ENCODE results near the gene KIAA1210.

Gene KIAA1210

DNA sequence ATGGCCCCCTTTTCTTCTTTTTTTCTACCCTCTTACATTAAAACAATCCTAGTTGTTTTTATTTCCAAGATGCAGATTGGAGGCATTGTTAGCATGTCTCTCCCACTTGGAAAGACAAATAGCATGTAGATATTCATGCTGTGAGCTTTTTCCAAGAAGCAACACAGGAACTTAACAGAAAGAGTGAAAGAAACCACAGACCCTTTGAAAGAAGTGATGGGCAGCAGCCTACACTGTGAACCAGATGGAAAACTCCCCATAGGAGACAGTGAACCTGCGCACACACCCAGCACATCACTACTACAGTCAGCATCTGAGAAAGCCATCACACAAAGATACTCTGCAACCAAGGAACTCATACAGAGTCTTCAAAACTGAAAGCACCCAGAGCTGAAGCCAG lies 37.0 kb downstream of the KIAA1210 start:
- DNase-seq: no peak

DNA sequence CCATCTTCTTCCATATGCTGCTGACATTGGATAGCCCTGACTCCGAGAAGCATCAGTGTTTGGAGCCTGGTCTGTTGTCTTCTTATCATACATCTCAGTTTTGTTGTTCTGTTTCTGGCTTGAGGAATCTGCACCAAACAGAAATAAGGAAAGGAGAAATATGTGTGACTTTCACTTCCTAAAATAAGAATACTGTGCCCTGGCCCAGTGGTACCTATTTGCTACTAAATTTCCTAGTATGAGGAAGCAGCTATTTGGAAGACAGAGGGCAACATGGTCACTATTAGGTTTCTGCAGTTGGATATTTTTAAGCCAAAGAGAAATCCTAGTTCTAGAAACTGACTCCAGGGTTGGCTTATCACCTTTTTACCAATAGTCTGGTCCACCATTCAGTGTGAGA lies 38.0 kb downstream of the KIAA1210 start:
- DNase-seq: no peak

DNA sequence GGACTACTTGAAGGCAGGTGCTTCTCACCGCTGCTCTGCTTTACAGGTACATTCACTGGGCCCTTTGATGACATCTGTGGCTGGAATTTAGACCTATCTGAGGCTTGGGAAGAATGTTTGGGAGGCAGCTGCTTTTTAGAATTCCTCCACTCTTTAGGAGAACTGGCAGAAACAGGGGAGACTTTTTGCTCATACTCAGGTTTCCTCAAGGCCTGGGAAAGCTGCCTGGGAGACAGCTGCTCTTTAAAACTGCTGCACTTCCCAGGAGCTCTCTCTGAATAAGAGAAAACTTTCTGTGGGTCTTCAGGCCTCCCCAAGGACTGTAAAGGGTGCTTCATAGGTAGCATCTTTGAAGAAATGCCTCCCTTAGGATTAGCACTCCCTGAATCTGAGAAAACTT lies 40.5 kb downstream of the KIAA1210 start:
- no peak for DNase-seq

DNA sequence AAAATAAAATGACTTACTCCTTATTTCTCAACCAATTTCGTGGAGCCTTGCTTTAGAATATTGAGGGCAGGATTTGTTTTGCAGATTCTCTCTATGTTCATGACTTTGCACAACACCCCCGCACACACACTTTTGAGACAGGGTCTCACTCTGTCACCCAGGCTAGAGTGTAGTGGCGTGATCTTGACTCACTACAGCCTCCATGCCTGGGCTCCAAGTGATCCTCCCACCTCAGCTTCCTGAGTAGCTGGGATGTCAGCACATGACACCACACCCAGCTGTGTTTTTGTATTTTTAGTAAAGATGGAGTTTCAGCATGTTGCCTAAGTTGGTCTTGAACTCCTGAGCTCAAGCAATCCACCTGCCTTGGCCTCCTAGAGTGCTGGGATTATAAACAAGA lies 42.8 kb downstream of the KIAA1210 start:
- DNase-seq: no peak

DNA sequence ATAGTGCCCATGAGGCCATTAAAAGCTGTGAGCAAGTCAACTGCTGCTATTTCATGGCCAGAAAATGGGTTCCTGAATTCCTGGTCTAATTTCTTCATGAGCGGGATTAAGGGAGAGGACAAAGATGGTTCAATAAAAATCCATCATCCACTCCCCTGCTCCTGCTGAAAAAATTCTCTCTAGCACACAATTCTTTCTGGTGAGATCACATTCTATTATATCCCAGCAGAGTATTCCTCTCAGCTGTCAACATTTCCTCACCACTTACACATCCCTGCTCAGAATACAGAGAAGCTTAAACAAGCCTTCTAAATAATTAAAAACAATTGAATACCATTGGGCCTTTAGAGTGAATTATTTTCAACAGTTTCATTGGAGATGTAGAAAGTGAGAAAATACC lies 45.3 kb downstream of the KIAA1210 start:
- no peak for DNase-seq

DNA sequence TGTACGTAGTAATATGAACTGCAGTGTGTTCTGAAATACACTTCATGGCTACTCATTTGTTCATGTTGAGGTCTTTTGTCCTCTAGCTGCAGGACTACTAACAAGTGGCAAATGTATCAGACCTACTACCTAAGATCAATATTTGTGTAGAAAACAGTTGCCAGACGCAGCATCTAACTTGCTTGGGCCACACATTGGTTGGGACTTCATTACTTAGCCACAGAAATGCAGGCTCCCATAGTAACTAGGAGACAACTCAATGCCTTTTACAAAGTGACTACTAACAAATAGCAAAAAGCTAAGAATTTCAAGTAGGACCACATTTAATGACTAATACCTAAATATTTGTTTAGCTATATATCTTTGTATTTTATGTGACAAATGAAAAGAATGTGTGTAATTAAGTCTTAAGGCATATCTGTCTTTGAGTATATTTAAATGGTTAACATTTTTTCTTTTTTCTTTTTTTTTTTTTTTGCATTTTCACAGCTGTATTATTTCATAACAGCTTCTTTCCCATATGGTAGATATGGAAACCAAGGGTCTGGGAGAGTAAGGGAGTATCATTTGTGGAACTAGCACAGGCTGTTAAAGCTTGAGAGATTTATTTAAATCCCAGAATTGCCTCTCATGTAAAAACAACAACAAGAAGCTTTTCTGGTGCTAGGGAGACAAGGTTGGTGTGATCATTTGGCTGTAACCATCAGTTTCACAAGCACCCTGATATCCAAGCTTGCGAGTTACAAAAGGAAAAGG lies 52.2 kb downstream of the KIAA1210 start:
- DNase-seq: no peak

DNA sequence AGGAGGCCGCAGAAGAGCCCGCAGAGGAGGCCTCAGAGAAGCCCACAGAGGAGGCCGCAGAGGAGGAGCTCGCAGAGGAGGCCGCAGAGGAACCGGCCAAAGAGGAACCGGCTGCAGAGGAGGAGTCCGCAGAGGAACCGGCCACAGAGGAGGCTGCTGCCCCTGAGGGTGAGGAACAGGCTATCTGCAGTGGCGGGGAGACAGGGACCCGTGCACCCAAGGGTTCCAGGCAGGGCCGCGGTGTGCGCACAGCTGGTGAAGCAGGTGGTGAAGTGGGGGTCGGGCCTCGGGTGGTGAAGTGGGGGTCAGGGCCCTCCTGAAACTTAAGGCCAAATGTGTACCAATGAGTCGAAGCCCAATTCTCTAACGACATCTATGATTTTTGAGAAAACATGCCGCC lies 53.7 kb downstream of the KIAA1210 start:
- no peak for DNase-seq

DNA sequence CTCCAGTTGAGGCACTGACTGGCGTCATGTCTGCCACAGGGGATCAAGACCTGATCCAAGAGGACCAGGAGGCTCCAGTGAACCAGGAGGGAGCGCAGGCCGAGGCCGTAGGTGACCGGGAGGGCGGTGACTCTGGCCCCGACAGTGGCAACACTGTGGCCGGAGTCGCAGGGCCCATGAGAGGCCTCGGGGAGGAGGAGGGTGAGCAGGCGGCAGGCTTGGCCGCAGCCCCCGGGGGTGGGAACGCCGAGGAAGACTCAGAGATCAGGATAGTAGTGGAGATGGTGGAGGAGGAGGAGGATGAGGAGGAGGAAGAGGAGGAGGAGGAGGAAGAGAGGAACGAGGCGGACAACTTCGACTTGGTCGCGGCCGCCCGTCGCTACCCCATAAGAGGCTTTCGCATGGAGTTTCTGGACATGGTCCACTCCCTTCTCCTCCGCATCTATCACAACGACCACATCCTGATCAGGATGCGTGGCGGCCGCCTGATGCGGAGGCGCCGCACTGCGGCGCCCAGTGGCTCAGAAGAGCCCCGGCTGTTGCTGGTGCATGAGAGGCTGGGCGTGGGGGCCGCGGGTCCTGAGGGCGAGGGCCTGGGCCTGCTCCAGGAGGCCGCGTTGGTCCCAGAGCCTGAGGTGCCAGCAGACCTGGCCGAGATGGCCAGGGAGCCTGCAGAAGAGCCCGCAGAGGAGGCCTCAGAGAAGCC lies 54.3 kb downstream of the KIAA1210 start:
- no peak for DNase-seq

DNA sequence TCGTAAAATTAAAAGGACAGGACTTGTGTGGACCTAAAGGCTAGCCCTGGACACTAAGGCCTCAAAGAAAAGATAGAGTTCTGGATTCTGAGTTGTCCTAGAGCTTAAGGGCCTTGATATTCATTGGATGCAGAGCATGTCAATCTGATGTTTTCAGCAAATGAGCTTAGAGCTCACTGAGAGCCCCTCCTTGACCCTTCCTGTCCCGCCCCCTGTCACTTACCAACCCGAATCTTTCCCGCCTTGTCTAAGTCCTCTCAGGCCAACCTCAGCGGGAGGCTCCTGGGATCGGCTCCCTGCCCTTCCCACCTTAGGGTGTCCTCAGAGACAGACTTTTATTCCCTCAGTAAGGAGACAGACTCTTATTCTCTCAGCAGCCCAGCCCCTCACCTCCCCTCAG lies 54.9 kb downstream of the KIAA1210 start, which contains the start of gene CT47C1:
TSS of gene CT47C1 (plus strand) at position 250 of the 400 bp plus-strand sequence. CDS start 233 bp downstream, outside the sequence.
- no peak for DNase-seq

DNA sequence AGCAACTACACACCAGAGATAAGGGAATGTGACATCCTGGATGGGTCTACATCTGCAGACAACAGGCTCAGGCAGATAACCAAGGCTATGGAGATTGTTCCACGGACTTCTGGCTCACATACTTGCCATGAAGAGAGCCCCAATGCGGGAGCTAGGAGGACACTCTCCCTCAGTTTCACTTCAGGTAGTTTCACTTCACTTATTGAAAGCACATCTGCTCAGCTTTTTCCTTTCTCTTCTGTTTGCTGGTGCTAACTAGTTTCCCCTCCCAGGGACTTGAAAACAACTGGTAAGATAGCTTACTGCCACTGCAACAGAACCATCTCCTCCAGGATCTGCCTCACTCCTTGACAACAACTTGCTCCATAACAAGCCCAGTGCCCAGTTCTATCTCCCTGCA lies 56.2 kb downstream of the KIAA1210 start:
- no peak for DNase-seq

DNA sequence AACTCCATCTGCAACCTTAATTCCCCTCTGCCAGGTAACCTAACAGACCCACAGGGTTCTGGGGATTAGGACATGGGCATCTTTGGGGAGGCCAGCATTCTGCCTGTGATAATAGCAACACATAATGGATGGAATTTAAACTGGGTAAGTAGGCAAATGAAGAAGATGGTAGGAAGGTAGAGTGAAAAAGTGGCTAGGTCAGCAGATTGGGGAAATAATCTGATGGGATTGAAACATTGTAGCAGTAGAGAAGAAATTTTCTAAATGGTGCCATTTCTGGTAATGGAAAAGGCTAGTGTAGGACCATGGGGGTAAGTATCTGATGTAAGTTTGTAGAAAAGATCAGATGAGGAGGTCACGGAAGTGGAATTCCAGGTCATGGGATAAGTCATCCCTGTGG lies 57.9 kb downstream of the KIAA1210 start:
- DNase-seq: no peak

DNA sequence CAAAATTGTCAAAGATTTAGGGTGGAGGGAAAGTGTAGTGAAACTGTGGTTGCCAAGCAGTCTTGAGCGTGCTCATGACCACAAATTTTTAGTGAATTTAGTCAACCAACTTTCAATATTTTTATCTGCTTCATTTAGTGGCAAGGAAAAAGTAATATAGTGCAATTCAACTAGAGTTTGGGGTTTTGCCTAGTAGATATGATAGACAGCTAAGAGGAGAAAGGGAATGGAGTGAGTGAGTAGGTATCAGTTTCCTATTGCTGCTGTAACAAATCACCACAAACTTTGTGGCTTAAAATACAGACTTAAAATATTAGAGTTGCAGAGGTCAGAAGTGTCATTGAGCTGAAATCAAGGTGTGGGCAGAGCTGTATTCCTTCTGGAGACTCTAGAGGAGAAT lies 58.5 kb downstream of the KIAA1210 start:
- no peak for DNase-seq

DNA sequence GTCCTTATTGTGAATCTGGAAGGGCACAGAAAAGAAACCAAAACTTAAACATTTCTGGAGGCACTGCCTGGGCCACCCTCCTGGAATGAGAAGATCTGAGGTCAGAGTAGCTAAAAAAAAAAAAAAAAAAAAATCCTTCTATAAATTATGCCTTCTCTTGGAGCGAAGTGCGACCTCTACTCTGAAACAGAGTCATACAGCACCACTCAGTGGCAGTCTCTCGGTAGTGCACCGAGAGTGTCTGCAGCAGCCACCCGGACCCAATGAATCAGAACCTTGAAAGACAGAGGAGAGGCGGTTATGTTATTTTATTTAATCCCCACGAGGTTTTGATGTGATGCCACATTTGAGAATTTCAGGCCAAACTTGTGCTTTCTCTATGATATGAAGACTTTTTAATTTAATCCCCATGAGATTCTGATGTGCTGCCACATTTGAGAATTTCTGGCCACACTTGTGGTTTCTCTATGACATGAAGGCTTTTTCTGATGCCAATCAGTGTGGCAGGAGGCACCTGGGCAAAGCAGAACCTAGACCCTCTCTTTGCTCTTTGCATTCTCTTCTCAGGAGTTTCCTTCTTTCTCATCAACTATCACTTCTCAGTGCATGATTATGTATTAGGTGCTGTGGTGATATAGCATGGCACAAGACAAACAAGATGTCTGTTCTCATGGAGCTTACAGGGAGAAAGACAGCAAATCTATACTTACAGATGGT lies 60.4 kb downstream of the KIAA1210 start:
- peak; percentile 60 for DNase-seq

DNA sequence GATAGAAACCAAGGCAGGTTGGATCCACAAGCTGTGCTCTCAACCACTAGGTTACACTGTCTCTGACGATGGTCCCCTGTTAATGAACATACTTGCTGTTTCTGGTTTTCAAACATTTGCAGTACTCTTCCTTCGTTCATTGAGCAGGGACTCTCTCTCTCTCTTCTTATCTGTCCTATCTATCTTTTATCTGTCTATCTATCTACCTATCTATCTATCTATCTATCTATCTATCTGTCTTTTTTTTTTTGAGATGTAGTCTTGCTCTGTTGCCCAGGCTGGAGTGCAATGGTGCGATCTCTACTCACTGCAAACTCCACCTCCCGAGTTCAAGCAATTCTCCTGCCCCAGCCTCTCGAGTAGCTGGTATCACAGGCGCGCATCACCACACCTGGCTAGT lies 64.2 kb downstream of the KIAA1210 start:
- no peak for DNase-seq

DNA sequence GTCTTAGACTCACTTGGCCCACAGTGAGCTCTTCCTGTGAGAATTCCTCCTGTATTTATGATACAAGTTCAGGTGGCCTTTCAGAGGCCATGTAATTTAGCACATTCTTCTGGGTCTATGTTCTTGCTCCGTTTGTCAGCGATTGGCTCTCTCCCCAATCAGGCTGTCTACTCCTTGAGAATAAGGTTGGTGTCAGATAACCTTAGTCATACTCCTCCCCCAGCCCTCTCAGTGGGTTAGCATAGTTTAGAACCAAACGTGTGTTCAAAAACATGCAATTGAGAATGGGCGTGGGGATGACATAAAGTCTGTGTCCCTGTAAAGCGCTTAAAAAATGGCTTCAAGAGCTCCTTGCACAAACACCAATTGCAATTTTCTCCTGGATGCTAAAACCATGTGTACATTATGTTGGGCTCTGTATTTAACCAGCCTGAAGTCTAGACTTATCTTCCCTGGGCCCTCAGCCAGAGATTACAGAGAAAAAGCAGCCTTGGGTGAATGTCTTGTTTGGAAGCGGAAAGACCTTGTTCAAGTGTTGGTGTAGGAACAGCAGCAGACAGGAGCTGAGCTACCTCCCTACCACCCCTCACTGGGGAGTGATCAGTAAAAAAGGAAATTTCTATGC lies 64.8 kb downstream of the KIAA1210 start:
- no peak for DNase-seq

DNA sequence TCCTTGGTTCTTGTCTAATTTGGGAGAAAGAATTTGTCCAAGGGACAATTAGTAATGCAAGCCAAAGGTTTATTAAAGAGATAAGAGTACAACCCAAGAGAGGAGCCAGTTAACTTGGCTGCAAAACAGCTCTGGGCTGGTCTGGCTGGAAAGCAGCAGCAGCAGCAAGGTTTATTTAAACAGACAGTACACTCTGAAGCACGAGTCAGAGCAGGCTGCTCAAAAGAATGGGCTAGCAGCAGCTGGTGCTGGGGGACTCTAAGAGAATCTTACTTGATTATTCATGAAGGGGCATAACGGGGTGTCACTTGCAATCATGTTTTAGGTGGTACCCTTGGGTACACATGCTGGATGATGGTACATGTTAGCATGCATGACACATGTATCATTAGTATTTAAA lies 71.9 kb downstream of the KIAA1210 start:
- DNase-seq: no peak

DNA sequence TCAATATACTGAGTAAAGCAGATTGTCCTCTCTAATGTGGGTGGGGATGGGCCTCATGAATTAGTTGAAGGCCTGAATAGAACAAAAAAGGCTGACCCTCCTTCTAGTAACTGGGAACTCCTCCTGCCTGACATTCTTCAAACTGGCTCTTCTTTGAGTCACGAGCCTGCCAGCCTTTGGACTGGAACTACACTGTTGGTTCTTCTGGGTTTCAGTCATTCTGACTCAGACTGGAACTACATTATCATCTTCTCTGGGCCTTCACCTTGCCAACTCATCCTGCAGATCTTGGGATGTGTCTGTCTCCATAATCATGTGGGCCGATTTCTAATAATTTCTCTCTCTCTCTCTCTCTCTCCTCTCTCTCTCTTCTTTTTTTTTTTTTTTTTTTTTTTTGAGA lies 81.7 kb downstream of the KIAA1210 start:
- DNase-seq: no peak

DNA sequence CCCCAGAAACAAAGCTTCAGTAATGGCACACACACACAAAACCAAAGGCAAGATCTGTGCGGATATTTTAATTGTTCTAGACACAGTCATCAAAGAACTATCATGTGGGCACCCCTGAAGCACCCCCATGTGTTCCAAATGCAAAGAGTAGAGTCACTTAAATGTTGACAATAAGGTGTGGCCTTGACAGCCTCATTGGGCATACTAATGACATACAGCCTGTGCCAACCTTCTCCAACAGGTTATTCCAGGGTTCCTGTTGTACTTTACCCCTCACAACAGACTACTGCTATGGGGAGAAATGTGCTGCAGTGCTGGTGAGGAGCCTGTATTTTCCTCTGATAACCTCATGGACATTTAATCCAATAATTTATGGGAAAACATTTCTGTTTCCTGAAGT lies 84.6 kb downstream of the KIAA1210 start:
- DNase-seq: no peak

DNA sequence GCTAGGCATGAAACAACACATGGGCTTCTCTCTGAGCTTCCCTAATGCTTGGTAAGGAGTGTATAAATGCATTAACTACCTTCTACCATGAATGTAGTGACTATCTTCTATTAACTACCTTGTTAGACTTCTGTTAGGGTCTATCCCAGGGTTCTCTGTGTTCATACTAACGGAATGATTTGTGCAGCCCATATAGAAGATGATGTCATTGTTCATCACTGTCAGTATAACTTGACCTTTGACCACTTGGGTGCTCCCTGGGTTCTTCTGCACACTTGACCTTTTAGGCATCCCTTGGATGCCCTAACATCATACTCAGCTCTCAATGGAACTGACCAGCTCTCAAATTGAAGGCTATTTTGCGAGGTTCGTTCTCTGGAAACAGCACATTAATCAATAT lies 85.6 kb downstream of the KIAA1210 start:
- DNase-seq: no peak

DNA sequence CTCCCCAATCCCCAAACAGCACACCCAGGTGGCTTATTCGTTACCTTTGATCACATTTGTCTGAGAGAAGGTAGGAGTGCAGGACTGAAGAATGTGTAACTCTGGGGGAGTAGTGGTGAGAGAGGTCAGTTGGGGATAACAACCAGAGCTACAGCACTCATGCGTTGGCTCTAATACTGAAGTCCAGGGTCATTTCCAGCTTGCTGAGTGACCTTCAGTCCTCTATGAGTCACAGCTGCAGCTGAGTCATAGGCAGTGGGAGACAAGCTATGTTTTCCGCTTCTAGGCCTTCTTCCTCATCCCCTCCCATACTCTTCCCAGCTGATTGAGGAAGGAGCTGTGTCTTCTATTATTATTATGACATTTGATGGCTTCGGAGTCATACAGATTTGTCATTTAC lies 86.4 kb downstream of the KIAA1210 start:
- DNase-seq: no peak

DNA sequence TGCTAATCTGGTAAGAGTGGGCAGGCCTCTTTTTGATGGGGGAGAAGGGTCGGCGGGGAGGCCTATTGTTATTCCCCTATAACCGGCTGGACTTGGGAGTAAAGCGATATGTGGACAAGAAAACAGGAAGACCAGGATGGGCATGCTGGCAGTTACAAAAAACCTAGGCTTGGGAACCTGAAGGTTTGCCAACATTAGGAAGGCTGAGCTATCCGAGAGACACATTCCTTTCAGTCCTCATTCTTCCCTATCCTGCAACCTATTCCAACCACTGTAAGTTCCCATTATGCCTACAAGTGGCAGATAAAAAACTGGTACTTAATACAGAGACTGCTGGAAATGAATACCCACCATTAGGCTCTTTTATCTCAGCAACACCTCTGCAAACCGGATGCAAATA lies 87.2 kb downstream of the KIAA1210 start:
- no peak for DNase-seq

DNA sequence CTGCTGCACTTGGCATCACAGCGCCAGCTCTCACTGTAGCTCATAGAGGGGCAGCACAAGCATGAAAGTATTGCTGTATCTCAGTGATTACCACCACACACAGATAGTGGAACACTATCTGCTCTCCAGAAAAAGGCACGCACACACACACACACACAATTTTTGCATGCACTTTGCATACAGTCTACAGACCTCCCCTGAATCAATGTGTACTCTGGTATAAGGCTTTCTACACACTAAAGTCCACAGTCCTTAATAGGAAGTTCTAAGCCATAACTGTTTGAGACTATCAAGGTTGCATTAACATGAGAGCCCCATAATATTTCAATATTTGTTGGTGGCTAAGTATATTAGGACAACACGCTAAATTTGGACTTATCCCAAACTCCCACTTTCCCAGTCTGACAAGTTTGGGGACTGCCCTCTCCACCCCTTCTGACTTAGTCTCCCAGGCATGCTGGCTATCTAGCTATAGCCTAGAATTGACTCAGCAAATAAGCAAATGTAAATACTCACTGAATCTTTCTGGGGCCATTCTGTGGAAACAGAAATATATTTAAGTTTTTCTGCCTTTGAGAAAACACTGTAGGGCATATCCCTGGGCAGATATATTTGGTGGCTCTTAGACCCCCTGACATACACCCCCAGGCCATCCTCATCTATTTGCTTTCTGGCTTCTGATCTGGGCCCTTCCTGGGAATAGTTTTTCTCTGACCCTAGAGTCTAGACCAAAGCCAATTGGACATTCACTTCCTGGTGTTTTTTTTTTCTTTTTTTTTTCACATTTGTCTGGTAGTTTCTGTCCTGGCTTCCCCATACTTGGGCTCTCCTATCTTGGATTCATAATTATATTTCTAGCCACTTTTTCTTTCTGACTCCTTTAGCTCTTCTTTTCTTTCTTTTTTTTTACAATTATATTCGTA lies 91.2 kb downstream of the KIAA1210 start:
- no peak for DNase-seq
